Thyroid gland (tissue), 4 donors: Measurements from ENCODE around the gene MTCH1.

ENCODE experiments used
- CTCF ChIP-seq, 6 experiments: fragments of 200-600 bp in 3 of 6; fragments of 450-650 bp in 3 of 6; sonication (generic) in 3 of 6; IDR thresholded peaks; one replicate each; pipeline ENCODE4 v1.5.1; 2016 to 2019; ENCODE audit warnings: antibody characterized with exemption in 6 of 6, mild to moderate bottlenecking in 2 of 6, inconsistent platforms in 1 of 6, moderate library complexity in 1 of 6
- POLR2A ChIP-seq, 2 donors: fragments of 450-650 bp; IDR thresholded peaks; one replicate each; pipeline ENCODE4 v1.6.1; 2017; ENCODE audit warnings: antibody characterized with exemption in 2 of 2, mild to moderate bottlenecking in 2 of 2, moderate library complexity in 1 of 2

GRCh38 chr6:37008484-37009465 lies 22.8 kb upstream of the MTCH1 start:
- no peak for TF ChIP-seq POLR2A (IDR thresholded peaks at IDR 0.05)
- no peak for TF ChIP-seq CTCF (IDR thresholded peaks at IDR 0.05)
